Stimulated activated CD4-positive, alpha-beta T cell treated with anti-CD3 and anti-CD28 coated beads, Interleukin-4, amount 100 ng/mL, for 4 hours (primary cell): Measurements from ENCODE around the gene DHRS2.
"Not testable (repeated sequence)": the region's sequence is repeated elsewhere in the genome, so short reads cannot be mapped to it uniquely, and the experiment has no call there.

Source experiments
- DNase-seq, 2 experiments: peaks; one replicate each; pipeline ENCODE4 v3.0.0-alpha.2; 2020

The DHRS2 gene

DNA sequence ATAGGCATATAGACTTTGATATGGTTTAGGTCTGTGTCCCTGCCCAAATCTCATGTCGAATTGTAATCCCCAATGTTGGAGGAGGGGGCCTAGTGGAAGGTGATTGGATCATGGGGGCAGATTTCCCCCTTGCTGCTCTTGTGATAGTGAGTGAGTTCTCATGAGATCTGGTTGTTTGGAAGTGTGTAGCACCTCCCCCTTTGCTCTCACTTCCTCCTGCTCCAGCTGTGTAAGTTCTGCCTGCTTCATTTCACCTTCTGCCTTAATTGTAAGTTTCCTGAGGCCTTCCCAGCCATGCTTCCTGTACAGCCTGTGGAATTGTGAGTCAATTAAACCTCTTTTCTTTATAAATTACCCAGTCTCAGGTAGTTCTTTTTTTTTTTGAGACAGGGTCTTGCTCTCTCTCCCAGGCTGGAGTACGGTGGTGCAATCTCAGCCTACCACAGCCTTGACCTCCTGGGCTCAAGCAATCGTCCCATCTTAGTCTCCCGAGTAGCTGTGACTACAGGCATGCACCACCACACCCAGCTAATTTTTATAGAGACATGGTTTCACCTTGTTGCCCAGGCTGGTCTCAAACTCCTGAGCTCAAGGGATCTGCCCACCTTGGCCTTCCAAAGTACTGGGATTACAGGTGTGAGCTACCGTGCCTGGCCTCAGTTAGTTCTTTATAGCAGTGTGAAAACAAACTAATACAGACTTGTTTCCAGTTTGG, 1.3 kb upstream of the DHRS2 start:
- not testable (repeated sequence) for DNase-seq

DNA sequence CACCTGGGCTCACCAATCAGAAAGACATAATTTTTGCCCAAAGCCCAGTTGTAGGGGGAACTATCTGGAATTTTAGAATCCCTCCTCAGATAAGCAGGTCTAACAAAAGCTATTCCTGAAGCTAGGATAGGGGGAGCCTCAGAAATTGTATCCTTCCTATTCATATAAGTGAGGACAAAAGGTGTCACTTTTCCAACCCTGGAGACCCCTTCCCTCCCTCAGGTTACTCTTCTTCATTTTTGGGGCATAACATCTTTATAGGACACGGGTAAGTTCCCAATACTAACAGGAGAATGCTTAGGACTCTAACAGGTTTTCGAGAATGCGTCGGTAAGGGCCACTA, 1.1 kb downstream of the DHRS2 start:
- not testable (repeated sequence) for DNase-seq

DNA sequence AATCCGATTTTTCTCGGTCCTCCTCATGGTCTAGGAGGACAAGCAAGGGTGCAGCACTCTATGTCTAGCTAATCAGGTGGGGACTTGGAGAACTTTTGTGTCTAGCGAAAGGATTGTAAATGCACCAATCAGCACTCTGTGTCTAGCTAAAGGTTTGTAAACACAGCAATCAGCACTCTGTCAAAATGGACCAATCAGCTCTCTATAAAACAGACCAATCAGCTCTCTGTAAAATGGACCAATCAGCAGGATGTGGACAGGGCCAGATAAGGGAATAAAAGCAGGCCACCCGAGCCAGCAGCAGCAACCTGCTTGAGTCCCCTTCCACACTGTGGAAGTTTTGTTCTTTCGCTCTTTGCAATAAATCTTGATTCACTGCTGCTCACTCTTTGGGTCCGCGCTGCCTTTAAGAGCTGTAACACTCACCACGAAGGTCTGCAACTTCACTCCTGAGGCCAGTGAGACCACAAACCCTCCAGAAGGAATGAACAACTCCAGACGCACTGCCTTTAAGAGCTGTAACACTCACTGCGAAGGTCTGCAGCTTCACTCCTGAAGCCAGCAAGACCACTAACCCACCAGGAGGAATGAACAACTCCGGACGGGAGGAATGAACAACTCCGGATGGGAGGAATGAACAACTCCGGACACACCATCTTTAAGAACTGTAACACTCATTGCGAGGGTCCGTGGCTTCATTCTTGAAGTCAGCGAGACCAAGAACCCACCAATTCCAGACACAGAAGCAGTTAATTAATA, 1.7 kb downstream of the DHRS2 start:
- not testable (repeated sequence) for DNase-seq

DNA sequence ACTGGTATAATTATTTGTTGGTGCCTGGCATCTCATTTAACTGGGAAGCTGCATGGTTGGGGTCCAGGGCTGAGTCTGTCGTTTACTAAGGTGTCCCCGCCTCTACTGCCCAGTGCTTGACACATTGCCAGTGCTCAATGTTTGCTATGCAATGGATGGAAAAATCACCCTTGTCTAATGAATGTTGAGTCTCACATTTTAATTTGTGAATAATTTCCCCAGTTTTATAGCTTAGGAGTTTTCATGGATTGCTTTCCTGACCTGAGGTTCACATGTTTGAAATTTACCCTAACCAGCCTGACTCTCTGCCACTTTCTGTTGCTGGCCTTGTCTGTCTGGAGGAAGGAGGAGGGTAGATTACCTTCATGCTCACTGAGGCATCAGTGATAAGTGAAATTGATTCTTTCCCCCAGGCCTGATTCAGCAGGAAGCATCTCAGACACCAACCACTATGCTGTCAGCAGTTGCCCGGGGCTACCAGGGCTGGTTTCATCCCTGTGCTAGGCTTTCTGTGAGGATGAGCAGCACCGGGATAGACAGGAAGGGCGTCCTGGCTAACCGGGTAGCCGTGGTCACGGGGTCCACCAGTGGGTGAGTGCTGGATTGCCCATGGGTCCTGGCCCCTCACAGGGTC, 2.4 kb downstream of the DHRS2 start:
- no peak for DNase-seq

DNA sequence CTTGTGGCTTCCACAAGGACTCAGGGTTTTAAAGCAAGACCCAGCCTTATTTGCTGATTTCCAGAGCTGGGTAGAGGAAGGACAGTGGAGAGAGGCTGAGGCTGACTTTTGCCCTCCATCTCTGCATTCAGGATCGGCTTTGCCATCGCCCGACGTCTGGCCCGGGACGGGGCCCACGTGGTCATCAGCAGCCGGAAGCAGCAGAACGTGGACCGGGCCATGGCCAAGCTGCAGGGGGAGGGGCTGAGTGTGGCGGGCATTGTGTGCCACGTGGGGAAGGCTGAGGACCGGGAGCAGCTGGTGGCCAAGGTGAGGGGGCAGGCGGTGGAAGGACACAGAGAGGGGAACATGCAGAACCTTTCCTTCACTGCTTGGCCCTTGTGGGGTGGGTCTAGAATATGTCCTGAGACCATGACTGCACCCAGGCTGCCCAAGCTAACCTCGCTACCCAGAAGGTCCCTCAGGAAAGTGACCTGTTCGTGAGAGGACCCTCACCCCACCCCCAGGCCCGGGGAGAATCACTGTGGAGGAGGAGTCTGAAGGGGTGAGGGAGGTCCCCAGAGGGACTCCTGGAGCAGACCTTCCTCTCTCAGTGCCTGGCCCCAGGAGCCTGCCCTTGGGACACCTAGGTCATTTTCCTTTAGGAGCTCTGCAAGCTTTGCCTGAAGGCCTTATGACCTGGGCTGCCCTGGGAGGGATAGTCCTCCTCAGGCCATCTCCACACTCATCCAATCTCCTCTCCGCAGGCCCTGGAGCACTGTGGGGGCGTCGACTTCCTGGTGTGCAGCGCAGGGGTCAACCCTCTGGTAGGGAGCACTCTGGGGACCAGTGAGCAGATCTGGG, 3.1 kb downstream of the DHRS2 start:
- DNase-seq = no peak

DNA sequence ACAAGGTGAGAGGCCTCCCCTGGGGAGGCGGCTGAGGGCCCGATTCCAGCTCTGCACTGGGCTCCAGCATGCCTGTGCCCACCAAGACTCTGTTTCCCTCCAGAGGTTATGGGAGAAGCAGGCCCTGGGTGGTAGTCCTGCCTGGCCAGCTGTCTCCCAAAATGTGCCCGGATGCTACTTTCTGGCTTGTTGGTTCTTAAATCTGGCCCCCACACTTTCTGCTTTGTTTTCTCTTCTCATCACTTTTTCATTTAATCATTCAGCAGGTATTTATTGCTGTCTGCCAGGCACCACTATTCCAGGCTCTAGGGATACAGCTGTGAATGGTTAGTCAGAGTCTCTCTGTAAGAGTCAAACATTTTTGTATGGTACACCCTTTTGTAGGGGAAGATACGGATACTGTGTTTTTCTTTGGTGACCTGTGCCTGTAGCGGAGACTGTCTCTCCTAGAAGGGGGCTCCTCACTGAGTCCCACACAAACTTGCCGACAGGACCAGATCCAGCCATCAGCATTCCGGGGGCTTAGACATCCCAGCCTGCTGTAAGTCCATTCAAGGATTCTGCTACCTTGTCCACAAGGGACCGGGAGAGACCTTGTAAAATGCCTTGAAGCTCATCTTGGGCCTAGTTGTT, 3.8 kb downstream of the DHRS2 start:
- DNase-seq = no peak

DNA sequence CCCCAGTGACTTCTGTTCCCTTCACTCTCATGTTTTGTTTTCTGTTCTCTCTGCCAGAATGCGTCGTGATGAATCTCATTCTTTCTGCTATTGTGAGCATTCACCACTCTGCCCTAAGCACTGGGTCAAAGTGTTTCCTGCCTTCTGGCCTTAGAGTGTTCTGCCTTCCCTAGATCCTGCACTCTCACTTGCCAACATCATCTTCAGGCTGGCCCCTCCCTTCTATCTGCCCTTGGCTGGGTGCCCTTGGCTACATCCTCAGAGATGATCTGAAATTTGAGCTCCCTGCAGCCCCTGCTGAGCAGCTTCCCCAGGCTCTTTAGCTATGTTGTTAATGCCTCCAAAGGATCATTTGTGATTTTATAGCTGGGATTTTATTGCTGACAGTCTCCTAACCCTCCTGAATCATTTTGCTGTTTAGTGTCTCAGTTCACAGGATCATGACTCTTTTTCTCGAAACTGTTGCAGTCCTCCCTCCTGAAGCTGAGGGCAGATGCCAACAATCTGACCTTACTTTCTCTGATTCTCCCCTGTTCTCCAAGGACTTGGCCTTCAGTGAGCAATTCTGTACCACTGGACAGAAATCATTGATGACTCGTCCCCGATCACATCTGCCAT, 4.5 kb downstream of the DHRS2 start:
- no peak for DNase-seq

- no peak for DNase-seq
Observed at GRCh38 chr14:23641180-23641914, 5.2 kb downstream of the DHRS2 start.

DNA sequence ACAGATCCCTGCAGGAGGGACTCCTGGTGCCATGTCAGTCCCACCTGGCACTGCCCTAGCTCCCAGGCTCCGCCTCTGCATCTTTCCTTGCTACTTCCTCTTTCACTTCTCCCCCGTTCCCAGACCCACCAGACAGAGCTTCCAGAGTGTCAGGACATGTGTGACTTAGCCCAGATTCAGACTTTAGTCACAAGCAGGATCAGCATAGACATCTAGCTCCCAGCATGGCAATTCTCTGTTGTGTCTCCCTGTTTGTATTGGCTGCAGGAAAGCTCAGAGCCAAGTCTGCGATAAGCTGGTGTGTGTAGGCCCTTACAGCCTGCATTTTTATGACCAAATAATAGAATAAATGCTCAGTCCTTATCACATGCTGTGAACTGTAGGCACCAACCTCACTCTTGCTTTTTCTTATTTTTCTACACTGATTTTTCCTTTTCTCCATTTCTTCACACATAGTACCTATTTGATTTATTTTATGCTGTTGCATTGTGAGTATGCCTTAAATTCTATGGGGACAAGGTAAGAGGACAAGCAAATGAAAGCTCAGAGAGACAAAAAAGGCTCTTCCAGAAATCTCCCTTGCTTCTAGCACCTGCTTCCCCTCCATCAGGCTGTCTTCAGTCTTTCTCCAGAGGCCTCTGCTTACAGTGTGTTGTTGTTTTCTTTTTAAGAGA, 5.9 kb downstream of the DHRS2 start:
- no peak for DNase-seq

DNA sequence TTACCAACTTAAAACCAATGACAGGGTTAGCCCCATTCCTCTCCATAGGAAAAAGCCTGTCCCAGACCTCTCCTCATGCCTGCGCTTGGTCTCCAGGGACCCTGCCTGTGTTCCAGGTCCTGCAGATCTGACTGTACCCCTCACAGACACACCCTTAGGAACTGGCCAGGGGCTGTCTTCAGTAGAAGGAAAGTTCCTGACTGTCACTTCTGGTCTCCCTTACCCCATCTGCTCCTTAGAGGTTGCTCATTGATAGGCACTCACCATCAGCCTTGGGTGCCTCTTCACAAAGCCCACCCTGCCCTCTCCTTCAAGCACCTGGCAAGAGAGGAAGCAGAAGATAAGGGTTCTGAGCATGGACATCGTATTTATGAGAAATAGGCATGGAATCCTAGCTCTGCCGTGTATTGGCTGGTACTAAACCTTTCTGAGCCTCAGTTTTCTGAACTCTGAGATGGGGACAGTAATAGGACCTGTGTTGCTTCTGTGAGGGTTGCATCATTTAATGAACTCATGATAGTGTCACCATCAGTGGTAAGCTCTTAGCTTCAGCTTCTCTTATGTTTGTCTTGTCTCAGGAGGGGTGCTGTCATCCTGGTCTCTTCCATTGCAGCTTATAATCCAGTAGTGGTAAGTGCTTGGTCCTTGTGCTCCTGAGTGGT, 7.5 kb downstream of the DHRS2 start:
- DNase-seq = no peak

DNA sequence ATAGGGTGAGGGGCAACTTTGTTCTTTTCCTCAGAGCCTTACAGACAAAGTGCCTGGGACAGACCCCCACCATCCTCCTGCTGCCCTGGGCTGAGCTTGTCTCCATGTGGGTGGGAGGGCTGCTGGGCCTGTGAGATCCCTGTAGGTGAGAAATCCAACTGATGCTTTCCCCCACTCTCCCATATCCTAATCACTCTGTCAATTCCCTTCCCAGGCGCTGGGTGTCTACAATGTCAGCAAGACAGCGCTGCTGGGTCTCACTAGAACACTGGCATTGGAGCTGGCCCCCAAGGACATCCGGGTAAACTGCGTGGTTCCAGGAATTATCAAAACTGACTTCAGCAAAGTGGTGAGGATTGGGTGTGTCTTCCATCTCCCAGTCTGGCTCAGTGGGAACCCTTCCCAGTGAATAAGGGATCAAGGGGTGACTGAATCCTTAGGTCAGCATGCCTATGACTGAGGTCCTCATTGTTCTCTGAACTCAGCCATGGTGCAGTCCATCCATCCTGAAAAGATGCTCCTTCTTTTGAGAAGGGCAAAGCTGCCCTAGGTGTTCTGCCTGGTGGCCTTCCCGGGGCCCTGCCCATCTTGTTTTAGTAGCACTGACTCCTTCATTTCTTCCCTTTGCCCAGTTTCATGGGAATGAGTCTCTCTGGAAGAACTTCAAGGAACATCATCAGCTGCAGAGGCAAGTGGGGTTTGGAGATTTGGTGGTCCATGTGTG, 8.2 kb downstream of the DHRS2 start:
- DNase-seq = no peak

GRCh38 chr14:23644919-23645336, 8.8 kb downstream of the DHRS2 start:
- no peak for DNase-seq

DNA sequence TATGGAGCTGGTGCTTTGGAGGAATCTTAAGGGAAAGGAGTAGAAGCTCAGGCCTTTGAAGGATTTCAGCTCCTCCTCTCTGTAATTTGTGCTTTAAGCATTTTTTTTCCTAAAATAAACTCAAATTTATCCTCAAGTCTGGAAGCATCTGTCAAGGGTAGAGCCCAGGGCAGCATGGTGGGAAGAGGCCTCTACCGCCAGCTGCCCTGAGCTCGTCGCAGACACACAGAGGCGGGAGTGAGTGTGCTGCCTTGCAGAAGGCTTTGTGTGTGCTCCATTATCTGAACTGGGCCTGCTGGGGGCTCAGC, 9.3 kb downstream of the DHRS2 start:
- no peak for DNase-seq

DNA sequence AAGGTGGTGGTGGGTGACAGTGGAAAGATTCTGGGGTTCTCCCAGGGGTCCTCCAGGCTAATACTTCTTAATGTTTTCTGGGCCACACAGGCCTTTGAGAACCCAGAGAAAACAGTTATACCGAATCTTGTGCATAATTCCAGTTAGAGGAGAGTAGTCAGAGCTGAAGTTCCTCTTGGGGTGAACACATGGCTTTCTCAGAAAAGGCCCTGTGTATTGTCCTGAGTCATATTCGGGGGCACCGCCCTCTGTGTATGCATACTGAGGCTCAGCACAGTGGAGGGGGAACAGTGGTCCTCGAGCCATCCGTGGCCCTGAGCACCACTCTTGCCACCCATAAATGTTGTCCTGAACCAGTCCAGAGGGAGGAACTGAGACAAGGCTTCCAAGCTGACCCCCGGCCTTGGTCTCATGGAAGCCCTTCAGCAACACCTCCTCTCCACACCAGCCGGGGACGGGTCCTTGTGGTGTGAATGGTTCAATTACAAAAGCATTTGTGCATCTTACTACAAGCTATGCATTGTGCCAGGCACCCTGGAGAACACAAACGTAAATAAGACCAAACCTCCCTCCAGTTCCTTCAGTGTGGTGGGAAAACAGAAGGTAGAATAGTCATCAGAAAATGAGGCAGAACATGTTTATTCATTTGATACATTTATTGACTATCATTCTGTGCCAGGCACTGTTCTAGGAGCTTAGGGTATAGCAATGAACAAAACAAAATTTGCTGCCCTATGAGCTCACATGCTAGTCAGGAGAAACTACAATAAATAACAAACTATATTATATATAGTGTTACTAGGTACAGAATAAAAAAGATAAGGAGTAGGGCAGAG, 9.9 kb downstream of the DHRS2 start:
- no peak for DNase-seq

DNA sequence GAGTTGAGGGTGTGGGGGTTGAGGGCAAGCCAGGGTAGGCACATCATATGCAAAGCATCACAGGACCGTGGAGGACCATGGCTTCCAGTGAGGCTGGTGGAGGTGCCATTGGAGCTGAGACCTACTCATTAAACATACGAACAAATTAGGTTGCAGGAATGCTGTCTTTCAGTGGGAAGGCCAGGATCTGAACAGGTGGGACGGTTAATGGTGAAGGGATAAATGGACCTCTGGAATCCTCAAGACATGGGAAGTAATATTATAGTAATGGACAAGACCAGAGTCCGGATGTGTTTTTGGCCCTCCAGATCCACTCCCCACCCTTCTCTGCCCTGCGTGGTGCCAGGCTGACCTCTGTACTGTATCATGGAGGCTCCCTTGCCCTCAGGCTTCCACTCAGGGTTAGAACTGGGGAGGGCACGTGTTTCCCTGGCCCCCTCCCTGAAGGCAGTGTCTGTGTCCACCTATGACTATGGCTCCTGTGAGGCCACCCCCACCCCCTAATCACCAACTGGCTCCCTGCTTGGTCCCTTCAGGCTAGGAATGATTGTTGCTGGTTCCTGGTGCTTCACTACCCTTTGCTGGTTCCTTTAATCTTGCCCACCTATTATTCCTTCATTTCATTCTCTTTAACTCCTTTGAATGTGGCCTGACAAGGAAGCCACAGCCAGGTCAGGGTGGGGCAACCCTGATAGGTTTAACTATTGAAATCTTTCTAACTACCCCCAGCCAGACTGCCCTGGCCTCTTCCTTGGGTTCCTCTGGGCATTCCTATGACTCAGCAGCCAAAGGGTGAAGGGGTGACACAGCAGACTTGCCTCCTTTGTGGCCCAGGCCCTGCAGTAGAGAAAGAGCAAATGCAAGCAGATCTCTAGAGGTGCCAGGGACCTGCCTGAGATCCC, 10.7 kb downstream of the DHRS2 start:
- DNase-seq = no peak

DNA sequence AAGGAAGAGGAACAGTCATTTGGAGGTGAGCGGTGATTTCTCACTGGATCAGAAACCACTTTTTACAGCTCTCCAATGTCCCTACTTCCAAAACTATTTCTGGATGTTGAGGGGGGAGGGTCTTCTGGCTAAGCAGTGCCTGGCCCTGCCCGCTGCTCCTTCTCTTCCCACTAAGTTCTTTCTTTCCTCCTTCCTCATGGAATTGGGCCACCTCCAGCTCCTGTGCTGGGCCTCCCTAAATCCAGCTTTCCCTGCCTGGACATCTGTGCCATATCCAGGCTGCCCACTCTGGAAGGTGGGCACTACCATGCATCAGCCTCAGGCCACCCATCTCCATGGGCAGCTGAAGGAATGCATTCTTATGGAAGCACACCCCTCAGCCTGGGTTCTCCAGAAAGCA, 11.5 kb downstream of the DHRS2 start:
- DNase-seq = no peak

DNA sequence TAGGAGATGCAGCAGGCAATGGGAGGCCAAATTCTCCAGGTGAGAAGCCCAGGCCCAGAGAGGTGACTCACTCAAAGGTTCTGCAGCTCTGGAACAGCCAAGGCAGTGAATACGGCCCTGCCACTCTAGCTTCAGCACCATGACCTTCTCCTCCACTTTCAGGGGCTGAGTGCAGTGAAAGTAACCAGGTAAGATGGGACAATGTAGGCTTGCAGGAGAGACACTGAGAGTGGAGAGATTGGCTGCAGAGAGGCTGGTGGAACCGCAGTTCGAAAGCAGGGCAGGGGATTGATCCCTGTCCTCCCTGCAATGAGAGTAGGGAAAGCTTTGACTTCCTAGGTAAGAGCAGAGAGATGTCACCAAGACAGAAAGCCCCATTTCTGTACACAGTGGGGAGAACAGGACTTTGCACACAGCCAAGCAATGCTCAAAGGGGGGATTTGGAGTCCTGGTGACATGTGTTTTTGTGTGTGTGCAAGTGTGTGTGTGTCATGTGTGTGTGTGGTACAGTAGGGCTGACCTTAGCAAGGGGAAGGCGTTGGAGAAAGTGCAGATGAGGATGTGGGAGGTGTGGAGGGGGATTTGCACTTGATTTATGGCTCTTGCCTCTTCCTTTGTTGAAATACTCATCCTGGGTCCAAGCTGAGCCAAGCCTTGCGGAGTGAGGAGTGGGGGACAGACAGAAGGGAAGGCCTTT, 12.7 kb downstream of the DHRS2 start:
- no peak for DNase-seq
